Measurements from ENCODE around the gene ACAA2.

Gene ACAA2

DNA sequence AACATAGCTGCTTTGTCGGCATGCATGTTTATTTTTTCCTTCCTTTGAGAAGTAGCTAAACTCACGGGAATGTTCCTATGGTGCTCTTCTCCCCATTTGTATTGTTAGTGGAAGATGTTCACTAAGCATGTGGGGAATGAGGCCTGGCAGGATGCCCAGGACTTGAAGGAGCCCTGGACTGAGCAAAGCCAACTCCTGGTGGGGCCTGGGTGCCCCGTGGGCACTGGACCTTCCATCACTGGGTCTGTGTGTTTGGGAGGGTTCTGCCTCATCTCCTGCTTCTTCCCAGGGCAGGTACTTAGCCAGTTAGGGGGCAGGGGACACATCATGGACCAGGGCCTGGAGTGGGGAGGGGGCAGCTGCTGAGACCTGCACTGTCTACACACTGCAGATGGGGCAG is 49.3 kb downstream of the ACAA2 start:
- DNase-seq, result peak; percentile 60

DNA sequence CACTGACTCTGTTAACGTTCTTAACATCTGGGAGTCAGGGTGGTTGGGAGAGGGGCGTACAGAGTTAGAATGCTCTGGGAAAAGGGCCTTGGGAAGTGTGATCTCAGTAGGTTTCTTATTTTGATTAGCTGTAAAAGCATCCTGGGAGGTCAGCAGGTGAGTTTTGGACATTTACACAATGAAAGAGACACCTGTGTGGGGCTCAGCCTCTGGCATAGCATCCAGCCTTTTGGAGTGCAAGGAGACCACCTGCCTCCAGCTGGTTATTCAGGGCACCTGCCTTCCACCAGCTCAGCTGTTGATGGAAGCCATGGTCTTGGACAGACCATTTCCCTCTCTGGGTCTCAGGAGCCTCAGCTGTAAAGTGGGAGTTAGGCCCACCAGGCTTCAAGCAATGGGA is 49.7 kb downstream of the ACAA2 start:
- no peak for DNase-seq

DNA sequence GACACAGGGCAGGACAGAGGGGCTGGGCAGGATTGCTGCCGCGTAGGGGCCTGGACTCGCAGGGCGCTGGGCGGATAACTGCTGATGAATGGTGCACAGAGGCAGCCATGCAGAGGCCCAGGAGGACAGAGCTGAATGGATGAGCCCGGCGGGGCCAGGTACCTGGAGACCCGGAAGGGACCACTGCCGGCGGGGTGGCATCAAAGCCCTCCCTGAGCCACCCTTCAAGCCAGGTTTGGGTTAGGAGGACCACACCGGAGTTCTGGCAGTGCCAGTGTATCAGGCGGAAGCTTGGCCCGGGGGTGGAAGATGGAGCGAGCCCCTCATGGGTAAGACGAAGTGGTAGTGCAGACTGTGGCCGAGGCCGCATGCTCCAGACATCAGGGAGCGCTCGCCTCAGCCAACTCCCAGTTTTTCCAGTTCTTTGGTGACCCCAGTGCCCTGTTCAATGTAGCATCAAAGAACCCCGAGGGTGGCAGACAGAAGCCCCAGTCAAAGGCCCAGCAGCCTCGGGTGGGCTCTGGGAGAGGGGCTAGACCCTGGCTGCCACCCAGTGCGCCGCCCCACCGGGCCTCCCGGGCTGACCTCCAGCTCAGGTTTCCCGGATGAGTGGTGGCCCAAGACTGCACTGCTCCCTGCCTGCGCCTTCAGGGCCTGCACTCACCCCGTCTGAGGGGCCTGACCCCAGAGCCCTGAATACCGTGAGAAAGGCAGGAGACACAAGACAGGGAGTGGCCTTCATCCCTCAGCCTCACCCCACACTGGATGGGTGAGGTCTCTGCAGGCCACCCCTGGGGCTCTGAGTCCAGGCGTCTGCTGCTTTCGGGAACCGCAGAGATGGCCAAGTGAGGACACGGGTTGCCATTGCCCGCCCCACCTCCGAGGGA is 50.9 kb downstream of the ACAA2 start:
- no peak for DNase-seq

DNA sequence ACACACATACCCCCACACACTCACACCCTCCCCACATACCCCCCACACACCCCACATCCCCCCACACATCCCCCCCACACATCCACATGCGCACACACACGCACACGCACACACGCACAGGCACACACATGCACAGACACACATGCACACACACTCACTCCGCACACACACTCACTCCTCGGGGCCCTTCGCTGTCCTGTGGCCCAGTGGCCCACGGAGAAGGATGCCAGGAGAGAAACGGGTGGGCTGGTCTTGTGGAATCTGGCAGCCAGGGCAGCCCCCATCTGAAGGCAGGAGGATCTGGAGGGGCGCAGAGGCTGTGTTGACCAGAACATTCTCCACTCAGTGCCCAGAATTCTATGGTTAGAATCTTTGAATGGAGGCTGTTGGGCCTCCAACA is 51.6 kb downstream of the ACAA2 start:
- DNase-seq, result no peak

DNA sequence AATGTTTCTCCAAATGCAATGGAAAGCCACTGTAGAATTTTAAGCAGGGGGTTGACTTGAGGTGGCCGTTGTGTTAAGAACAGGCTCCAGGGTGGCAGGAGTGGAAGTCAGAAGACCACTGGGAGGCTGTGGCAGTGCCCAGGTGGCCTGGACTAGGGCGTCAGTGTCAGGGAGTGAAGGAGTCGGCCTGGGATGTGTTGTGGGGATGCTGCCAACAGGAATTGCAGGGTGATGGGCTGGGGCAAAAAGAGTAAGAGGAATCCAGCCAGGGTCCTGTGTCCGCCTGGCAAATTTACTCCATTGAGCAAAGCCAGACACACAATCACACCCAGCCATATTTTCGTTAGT is 55.1 kb downstream of the ACAA2 start:
- DNase-seq, result no peak

DNA sequence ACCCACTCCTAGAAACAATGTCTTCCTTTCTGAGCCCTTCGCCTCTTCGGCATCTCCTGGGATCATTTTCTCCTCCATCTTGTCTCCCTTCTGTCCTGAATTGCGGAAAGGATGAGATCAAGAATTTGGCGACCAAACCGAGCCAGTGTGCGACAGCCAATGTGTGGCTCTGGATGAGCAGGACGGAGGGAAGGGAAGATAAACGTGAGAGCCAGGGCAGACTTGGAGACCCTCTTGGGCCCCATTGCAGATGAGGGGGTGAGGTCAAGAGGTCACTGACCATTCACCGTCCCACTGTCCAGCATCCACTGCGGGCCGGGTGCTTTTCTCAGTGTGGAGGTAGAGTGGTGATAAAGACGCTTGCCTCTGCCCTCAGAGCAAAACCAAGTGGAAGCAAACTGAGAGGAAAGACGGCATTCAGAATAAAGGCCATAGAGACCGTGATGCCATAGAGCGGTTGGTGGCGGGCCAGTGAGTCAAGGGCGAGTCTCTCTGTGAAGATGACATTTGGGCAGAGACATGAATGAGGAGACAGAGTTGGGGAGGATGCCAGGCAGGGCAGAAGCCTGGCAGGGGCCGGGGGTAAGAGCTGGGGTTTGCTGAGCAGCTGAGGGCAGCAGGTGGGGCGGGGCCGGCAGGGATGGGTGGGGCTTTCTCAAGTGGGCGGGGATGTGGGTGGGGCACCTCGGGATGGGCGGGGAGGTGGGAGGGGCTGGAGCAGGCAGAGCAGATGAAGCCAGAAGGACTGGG is 55.6 kb downstream of the ACAA2 start:
- DNase-seq, result no peak

DNA sequence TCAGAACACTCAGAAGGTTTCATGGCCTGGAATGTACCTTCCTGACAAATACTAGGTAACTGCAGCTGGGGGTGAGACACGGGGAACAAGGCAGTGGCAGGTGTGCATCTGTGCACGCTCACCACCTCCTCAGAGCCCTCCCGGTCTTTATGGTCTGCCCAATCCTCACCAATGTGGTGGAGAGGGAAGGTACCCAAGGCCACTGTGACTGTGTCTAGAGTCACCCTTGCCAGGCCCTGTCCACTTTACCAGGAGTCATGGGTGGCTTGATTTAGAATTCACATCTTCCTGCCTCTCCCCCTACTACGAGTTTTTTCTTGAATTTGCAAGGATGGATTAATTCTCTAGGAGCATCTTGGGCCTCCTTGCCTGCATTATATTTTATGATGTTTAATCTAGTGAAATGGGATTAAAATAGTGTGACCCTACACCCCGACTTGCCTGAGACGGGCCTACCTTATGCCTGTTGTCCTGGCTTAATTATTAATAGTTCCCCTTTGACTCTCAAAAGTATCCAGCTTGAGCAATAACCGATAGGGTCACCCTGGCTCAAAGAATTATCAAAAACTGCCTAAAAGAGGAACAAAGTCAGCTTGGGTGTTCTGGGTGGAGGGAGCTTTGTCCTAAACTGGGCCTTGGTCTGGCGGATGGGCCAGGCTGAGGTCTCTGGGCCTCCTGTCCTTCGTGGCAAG is 56.5 kb downstream of the ACAA2 start:
- DNase-seq, result no peak

DNA sequence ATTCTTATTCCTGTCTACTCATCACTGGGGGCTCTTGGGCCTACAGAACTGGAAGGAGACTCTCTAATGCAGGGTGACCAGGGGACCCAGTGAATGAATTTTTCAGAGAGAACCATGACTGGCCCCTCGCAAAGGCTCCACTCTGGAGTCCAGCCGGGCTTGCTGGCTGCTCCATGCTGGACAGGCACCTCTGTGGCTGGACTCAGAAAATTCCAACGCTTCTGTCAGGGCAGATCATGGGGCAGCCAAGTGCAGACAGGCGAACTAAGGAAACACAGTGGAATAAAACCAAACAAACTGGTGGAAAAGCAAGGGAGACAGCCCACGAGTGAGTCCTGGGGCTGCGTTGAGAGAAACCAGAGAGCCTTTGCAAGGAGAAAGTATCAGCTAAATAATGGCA is 57.2 kb downstream of the ACAA2 start:
- no peak for DNase-seq

DNA sequence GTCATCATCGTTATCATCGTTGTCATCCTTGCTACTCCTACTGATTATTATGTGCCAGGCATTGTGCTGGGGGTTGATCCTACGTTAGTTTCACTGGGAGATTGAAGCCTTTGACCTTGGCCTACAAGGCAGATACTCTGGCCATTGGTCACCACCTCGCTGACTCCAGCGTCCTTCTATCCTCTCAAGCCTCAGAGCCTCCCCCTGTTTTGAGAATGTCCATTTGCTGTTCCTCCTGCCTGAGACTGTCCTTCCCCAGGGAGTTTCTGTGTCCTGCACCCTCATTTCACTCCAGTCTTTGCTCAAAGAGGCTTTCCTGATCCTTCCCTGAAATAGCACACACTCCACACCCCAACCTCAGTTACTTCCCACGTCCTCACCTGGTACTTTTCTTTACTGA is 57.8 kb downstream of the ACAA2 start:
- no peak for DNase-seq

DNA sequence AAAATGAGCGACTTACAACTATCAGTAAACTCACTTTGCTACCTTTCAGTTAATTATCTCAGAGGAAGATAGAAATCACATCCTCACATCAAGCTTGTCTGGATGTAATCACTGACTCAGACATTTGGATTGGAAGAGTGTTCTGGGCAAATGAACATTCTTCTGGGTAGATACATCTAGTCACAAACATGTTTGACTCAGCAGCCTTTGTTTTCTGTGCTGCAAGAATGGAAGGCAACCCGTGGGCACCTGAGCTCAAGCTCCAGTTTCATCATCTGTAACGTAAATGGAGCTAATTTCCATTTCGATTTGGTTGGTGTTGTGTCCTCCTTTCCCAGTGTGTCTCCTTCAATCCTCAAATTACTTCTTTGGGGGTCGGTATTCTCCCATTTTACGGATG is 58.5 kb downstream of the ACAA2 start:
- peak; percentile 39 for DNase-seq

DNA sequence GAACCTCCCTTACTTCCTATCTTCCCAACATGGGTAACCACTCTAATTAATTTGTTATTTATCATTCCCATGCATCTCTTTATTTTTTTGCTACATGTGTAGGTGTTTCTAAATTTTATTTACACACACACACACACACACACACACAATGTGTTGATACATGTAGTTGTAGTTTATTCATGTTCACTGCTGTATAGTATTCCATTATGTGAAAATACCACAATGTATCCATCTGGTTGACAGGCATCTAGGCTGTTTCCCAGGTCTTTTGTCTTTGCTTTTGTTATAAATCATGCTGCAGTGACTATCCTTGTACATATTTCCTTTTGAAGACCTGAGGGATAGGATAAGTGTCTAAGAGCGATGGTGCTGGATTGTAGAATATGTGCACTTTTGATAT is 59.7 kb downstream of the ACAA2 start:
- DNase-seq, result no peak

DNA sequence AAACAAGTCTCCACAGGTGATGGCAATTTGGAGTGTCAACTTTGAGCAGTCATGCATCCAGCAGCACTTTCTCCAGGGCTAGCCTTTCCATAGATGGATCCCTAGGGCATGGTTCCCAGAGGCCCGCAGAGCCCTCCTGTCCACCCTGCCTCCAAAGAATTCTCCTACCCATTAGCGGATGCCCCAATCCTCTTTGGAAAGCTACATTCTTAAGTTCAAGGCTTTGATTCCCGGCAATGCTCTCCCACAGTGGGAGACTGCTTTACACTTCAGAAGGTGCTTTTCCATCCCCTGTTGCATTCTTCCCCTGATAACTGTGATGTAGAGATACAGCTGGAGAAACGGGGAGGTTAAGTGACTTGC is 61.3 kb downstream of the ACAA2 start:
- DNase-seq, result no peak

DNA sequence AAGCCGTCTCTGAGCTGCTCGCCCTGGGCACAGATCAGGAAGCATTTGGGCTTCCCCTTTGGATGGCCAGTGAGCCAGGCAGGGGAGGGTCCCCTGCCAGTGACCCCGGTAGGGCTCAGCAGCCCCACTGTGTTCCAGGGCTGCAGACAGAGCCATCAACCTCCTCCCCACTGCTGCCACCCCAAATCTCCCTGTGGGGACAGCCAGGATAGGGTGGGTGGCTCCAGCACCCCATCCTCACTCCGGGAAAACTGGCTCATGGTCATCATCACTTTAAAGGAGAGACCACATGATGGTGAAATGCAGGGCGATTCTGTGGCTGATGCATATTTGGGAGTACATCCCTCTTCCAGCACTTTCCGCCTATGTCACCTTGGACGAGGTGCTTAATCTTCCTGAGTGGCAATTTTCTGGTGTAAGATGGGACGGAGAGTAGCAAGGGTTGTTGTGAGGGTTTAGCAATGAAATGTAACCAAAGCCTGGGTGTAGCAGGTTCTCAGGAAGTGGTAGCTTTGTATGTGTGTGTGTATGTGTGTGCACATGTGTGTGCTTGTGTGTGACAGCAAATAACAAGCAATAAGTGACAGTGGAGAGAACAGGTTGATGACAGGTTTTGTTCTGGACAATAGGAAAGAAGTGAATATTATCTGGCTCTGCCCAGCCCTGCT is 61.8 kb downstream of the ACAA2 start:
- no peak for DNase-seq

DNA sequence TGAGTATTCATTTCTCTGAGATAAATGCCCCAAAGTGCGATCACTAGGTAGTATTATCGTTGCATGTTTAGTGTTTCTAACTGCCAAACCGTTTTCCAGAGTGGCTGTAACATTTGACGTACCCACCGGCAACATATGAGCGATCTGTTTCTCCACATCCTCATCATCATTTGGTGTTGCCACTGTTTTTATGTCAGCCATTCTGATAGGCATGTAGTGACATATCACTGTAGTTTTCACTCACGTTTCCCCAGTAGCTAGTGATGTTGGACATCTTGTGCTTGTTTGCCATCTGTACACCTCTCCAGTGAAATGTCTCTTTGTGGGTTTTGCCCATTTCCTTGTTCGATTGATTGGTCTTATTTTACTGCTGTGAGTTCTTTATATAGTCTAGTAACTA is 63.8 kb downstream of the ACAA2 start:
- DNase-seq, result no peak

DNA sequence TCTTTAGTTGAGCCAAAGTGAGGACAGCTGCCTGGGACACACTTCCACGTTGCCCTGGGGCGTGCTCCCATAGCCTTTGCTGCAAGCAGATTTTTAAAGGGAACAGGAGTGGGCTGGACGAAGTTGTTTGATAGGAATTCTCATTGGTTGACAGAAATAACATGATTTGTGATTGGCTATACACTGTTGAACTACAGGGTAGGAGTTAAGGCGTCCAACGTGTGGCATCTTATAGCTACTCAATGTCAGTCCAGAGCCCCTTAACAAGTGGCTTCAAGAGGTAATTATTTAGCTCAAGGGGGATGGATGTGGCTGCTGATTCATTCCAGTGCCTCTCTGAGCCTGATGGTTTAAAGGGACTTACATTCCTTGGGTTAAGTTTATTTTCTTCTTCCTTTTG is 65.5 kb downstream of the ACAA2 start:
- peak; percentile 28 for DNase-seq

DNA sequence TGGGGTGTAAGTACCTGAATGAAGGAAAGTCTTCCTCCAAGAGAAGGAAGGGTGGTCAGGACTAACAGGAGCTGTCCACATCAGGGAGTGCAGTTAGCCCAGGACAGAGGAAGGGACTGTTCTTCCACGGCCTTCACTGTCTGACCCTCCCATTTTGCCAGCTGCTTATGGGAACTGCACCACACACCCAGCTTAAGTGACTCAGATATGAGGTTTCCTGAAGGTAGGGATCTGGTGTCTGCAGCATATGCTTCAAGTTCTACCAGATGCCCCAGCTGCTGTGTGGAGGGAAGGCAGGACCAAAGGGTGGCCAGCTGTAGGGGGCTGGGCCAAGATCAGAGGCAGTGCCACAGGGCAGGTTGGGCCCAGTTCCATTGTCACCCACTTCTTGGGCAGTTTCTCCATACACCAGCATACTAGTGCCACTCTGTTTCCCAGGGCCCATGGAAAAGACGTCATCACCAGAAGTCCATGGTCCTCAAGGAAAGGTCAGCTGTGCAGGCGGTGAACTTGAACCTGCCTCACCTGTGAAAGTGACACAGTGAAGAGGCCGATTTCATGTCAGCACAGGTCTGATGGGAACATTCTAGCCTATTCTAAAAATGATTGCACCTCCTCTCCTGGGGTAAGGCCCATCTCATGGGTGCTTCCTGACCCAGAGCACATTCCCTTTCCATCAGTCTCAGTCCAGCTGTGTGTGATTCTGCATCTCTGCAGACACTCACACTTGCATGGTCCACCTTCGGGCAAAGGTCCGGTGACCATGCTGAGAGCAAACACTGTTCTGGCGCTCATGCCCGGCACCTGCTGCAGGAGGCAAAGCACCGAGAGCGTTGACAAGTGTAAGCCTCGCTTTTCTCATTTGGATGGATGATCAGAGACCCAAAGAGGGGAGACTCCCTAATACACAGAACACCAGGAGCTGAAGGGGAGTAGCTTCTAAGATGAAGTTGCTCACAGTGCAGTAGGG is 68.0 kb downstream of the ACAA2 start:
- DNase-seq, result peak; percentile 49

DNA sequence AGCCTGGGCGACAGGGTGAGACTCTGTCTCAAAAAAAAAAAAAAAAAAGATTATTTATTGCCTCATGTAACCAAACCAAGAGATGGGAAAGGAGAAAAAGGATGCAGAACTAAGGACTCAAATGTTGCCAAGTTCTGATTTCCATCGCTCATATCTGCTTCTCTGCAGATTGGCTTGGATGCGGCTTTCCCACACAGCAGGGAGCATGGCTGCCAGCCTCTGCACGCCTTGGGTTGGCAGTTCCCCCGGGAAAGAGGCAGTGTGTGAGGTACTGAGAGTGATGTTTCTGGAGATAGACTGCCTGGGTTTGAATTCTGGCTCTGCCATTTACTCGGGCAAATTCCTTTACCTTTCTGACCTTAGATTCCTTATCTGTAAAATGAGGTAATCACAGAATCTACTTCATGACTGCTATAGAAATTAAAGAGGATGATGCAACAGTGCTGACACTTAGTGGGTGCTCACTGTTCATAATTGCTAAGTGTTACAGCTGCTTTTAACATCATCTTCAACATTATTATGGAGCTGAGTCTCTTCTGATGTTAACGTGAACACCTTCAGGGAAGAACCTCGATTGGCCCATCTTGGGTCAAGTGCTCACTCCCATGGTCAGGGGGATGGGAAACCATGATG is 68.8 kb downstream of the ACAA2 start:
- no peak for DNase-seq

DNA sequence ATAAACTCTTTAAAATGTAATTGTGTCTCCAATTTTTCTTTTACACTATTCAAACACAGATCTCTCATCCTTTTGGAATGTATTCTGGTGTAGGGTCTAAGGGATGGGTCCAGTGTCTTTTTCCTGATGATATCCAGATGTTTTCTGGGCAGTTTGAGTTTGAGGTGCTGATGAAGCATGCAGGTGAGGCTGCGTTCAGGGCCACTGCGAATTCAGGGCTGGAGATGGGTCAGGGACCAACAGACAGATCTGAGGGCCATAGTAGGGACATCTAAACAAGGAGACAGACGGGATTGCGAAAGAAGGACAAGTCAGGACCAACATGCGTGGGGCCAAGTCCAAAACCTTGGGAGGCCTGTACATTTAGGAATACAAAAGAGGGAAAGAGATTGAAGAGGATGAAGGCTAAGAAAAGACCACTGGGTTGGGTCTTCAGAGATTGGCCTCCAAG is 70.2 kb downstream of the ACAA2 start:
- DNase-seq, result no peak

DNA sequence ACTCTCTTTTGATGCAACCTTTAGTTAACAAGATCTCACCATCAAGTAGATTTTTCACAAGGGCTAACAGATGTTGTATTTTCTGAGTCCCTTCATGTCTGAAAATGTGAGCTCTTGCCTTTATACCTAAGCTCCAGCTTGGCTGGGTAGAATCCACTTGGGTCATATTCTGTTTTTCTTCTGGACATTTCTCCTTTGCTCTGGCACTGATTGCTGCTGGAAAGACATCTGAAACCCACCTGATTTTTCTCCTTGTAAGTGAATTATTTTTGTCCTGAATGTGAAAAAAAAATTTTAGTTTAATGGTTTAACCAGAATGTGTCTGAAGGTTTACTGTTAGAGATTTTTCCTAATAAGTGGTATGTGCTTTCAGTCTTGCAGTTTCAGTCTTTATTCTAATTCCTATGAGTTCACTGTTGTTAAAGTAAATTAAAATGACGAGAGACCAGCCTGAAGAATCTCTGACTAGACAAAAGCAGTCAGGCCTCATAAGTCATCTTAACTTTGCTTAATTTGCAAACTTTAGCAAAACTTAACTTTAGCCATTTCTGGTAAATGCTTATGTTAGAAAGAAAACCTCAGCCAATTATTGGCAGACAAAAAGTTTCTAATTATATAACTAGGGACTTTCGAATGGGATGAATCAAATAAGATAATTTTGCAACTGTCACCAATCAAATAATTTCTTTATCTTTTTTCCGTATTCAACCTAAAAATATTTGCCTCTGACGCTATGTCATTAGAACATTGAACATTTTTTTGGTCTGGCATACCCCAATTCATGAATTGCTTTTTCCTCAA is 70.8 kb downstream of the ACAA2 start:
- peak; percentile 81 for DNase-seq

DNA sequence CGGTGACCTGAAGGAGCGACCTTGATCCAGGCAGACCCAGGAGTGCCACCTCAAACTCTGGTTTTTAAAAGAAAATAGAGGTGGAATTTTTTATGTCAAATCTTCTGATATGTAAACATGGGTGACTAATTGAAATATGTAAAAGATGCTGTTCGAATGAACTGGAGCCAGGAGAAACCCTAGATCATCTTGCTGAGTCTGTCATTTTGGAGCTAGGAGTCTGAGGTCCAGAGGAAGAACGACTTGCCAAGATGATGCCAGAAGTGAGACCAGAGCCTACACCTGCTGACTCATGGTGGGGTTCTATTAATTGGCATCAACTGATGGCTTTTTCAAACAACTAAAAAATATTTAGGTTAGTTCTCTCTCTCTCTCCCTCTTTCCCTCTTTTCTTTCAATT is 74.1 kb downstream of the ACAA2 start:
- DNase-seq, result peak; percentile 43

DNA sequence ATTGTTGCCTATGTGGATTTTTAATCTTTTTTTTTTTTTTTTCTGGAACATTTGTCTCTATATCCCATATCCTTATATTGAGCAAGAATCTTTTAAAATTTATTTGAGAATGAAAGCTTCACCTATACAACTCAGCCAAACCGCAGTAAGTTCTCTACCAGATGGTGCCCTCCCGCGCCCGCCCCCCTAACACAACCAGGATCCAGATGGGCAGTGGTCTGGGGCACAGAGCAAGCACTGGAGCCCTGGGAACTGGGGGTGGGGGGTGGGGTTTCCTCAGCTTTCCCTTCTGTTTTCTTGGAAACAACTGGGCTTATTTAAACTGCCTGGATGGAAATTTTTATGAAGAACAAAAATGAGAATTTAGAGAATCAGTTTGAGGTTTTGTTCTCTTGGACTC is 74.6 kb downstream of the ACAA2 start:
- DNase-seq, result no peak

Measured in fibroblast of upper back skin (primary cell).